HepG2 (cell line): ENCODE measurements around the gene KLHL17. TPM values are rescaled to one million over a fixed set of nuclear protein-coding genes. Genes with fewer than 3 reads are reported as not detected.
A peak's percentile ranks its signal among the peaks of the same experiment; 100 is the strongest.

ENCODE experiments used
- ARID5B ChIP-seq: IDR thresholded peaks from 2 replicates; pipeline ENCODE4 v1.4.0; 2020; ENCODE audit warnings: mild to moderate bottlenecking, missing genetic modification reagents
- E2F1 ChIP-seq: sonication (generic); formaldehyde crosslinking; IDR thresholded peaks from 2 replicates; pipeline ENCODE4 v1.5.0; 2020; ENCODE audit warnings: missing genetic modification reagents
- E2F2 ChIP-seq: sonication (generic); formaldehyde crosslinking; IDR thresholded peaks from 2 replicates; pipeline ENCODE4 v1.4.0; 2020; ENCODE audit warnings: missing genetic modification reagents, borderline replicate concordance
- HDAC6 ChIP-seq: fragments of 200-600 bp; sonication (generic); IDR thresholded peaks from 2 replicates; pipeline ENCODE4 v1.7.0; 2017; ENCODE audit warnings: mild to moderate bottlenecking, antibody characterized with exemption, low read length, low read depth
- HIVEP1 ChIP-seq: sonication (generic); formaldehyde crosslinking; IDR thresholded peaks from 2 replicates; pipeline ENCODE4 v1.4.0; 2020; ENCODE audit warnings: mild to moderate bottlenecking, missing genetic modification reagents
- IRF2 ChIP-seq: IDR thresholded peaks from 2 replicates; pipeline ENCODE4 v1.6.1; 2018; ENCODE audit warnings: missing genetic modification reagents, missing compliant biosample characterization
- MAFK ChIP-seq, 2 experiments: IDR thresholded peaks in 1 of 2; conservative IDR thresholded peaks in 1 of 2; 2 replicates each; pipeline ENCODE4 v1.6.1; 2011; ENCODE audit warnings: improper control_type of control experiment in 2 of 2, low read length in 2 of 2
- POLR2A ChIP-seq, 2 experiments: IDR thresholded peaks; 2 replicates each; pipeline ENCODE4 v1.6.1; 2011; ENCODE audit warnings: low read depth in 2 of 2, low read length in 2 of 2, mild to moderate bottlenecking in 1 of 2, moderate library complexity in 1 of 2; ENCODE audit not compliant: insufficient read depth in 1 of 2
- SNAI1 ChIP-seq: sonication (generic); formaldehyde crosslinking; IDR thresholded peaks from 2 replicates; pipeline ENCODE4 v1.5.0; 2020; ENCODE audit warnings: mild to moderate bottlenecking, missing genetic modification reagents, borderline replicate concordance
- SRF ChIP-seq: IDR thresholded peaks from 2 replicates; pipeline ENCODE4 v1.6.1; 2011; ENCODE audit warnings: mild to moderate bottlenecking, low read depth, low read length, moderate library complexity
- TFDP1 ChIP-seq: IDR thresholded peaks from 2 replicates; pipeline ENCODE4 v1.6.1; 2016; ENCODE audit warnings: missing compliant biosample characterization, missing genetic modification reagents, borderline replicate concordance
- TOPORS ChIP-seq: sonication (generic); formaldehyde crosslinking; IDR thresholded peaks from 2 replicates; pipeline ENCODE4 v1.8.0; 2023; ENCODE audit warnings: mild to moderate bottlenecking, missing genetic modification reagents
- YEATS2 ChIP-seq: sonication (generic); formaldehyde crosslinking; IDR thresholded peaks from 2 replicates; pipeline ENCODE4 v1.4.0; 2020; ENCODE audit warnings: missing genetic modification reagents, borderline replicate concordance
- ZNF253 ChIP-seq: sonication (generic); formaldehyde crosslinking; IDR thresholded peaks from 2 replicates; pipeline ENCODE4 v1.8.0; 2022; ENCODE audit warnings: mild to moderate bottlenecking, missing genetic modification reagents, borderline replicate concordance
- ZNF292 ChIP-seq: sonication (generic); formaldehyde crosslinking; IDR thresholded peaks from 2 replicates; pipeline ENCODE4 v1.8.1; 2022; ENCODE audit warnings: mild to moderate bottlenecking, low read depth, missing genetic modification reagents, borderline replicate concordance
- ZNF414 ChIP-seq: sonication (generic); formaldehyde crosslinking; IDR thresholded peaks from 2 replicates; pipeline ENCODE4 v1.5.0; 2020; ENCODE audit warnings: missing genetic modification reagents
- ZNF441 ChIP-seq: sonication (generic); formaldehyde crosslinking; IDR thresholded peaks from 2 replicates; pipeline ENCODE4 v1.7.0; 2021; ENCODE audit warnings: missing genetic modification reagents, borderline replicate concordance
- ZNF629 ChIP-seq: sonication (generic); formaldehyde crosslinking; conservative IDR thresholded peaks from 2 replicates; pipeline ENCODE4 v1.5.0; 2020; ENCODE audit warnings: missing genetic modification reagents
- ZNF720 ChIP-seq: sonication (generic); formaldehyde crosslinking; IDR thresholded peaks from 2 replicates; pipeline ENCODE4 v1.4.0; 2020; ENCODE audit warnings: missing genetic modification reagents
- ZNF816 ChIP-seq: sonication (generic); formaldehyde crosslinking; IDR thresholded peaks from 2 replicates; pipeline ENCODE4 v1.8.0; 2022; ENCODE audit warnings: missing genetic modification reagents, mild to moderate bottlenecking, borderline replicate concordance
- ZSCAN21 ChIP-seq: sonication (generic); formaldehyde crosslinking; IDR thresholded peaks from 2 replicates; pipeline ENCODE4 v1.8.0; 2022; ENCODE audit warnings: mild to moderate bottlenecking, missing genetic modification reagents, moderate library complexity, borderline replicate concordance
- polyA plus RNA-seq, 8 experiments: library from polyadenylated mRNA; depleted of rRNA in 3 of 8; stranded (reverse) in 7 of 8; unstranded in 1 of 8; fragments of >200 nt; fragmentation: Illumina TruSeq in 4 of 8; extraction: Trizol in 4 of 8; gene quantifications; 2 replicates each; pipeline versions ENCODE4 v1.2.1 to v1.2.3, GENCODE V29; 2011 to 2016; ENCODE audit warnings: low read depth in 4 of 8, missing spikeins in 1 of 8, mixed read lengths in 1 of 8; ENCODE audit not compliant: insufficient read depth in 1 of 8
- total RNA-seq, 5 experiments: library from RNA; depleted of rRNA; stranded (reverse); fragments of >200 nt; fragmentation: Illumina TruSeq; extraction: Trizol; gene quantifications; 2 replicates each; pipeline ENCODE4 v1.2.3, GENCODE V29; 2016; ENCODE audit warnings: low read depth in 1 of 5

The KLHL17 gene
- total and polyA plus RNA-seq, 2 of the 13 experiments (the other 11 are each of a cell fraction or from before 2014, with no cell fraction given) = 9.3 to 24.7 TPM

GRCh38 chr1:999725-1000356 lies 39.5 kb downstream of the KLHL17 start, which contains the start of gene HES4 (continued):
- TF ChIP-seq E2F1 = no peak
- no peak; a peak in 1 of 4 replicates for TF ChIP-seq POLR2A (IDR thresholded peaks at IDR 0.05; ENCODE audit: insufficient read depth in 1 of 2, low read depth in 2 of 2, low read length in 2 of 2)
- peak; percentile 83 for TF ChIP-seq TFDP1 (CRISPR knock-in tag)
- peak; percentile 23; the same call in 1 of the 2 replicates for TF ChIP-seq ARID5B
- TF ChIP-seq ZNF816 = 0 out of 2 replicates have a peak, but pooled peaks have one; percentile 4
- peak; percentile 9; the same call in 1 of the 2 replicates for TF ChIP-seq SRF
- TF ChIP-seq MAFK (conservative IDR thresholded peaks at IDR 0.05 in 1 of 2, IDR thresholded peaks at IDR 0.05 in 1 of 2; ENCODE audit: low read length in 2 of 2) = no peak
- no peak for TF ChIP-seq HDAC6
- TF ChIP-seq ZSCAN21 (CRISPR knock-in tag) = 0 out of 2 replicates have a peak, but pooled peaks have one; percentile 15
- TF ChIP-seq ZNF253 (CRISPR knock-in tag) = no peak
- TF ChIP-seq TOPORS (CRISPR knock-in tag) = peak; percentile 3; the same call in 1 of the 2 replicates
- TF ChIP-seq ZNF441 = peak; percentile 93
- TF ChIP-seq IRF2 (CRISPR knock-in tag) = peak; percentile 4; the same call in 1 of the 2 replicates
- no peak for TF ChIP-seq ZNF629 (CRISPR knock-in tag)
- TF ChIP-seq SNAI1 (CRISPR knock-in tag) = no peak
- TF ChIP-seq E2F2 = no peak
- no peak for TF ChIP-seq YEATS2
- no peak for TF ChIP-seq ZNF414 (CRISPR knock-in tag)
- TF ChIP-seq HIVEP1 (CRISPR knock-in tag) = 0 out of 2 replicates have a peak, but pooled peaks have one; percentile 20
- TF ChIP-seq ZNF292 (CRISPR knock-in tag) = no peak
- TF ChIP-seq ZNF720 (CRISPR knock-in tag) = no peak
